ENCODE data around the gene LAMA3.

DNA sequence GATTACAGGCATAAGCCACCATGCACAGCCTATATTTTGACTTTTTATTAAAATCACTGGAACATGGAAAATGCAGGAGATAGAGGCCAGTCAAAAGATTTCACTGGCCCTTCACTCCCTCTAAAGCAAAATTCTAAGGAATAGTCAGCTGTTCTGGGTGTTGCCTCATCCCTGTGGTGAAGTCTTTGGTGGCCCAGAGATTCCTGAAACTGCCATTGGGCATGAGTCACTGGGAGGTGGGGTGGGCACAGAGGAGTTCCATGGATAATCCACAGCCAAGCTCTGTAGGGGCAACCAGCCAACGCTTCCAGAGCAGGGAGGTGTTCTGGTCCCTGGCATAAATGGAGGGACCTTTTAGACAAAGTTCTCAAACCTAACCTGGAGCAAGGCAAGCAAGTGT lies 235.6 kb downstream of the LAMA3 start:
- TF ChIP-seq CTCF (IDR thresholded peaks at IDR 0.05 in 2 of 3, conservative IDR thresholded peaks at IDR 0.05 in 1 of 3; ENCODE audit: borderline replicate concordance in 1 of 3, insufficient read depth in 1 of 3, low read depth in 2 of 3, low read length in 2 of 3): no peak
- TF ChIP-seq, protein P1, sequence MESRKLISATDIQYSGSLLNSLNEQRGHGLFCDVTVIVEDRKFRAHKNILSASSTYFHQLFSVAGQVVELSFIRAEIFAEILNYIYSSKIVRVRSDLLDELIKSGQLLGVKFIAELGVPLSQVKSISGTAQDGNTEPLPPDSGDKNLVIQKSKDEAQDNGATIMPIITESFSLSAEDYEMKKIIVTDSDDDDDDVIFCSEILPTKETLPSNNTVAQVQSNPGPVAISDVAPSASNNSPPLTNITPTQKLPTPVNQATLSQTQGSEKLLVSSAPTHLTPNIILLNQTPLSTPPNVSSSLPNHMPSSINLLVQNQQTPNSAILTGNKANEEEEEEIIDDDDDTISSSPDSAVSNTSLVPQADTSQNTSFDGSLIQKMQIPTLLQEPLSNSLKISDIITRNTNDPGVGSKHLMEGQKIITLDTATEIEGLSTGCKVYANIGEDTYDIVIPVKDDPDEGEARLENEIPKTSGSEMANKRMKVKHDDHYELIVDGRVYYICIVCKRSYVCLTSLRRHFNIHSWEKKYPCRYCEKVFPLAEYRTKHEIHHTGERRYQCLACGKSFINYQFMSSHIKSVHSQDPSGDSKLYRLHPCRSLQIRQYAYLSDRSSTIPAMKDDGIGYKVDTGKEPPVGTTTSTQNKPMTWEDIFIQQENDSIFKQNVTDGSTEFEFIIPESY (IDR thresholded peaks at IDR 0.05; ENCODE audit: extremely low read depth, insufficient replicate concordance, low read length): no peak
- no peak for TF ChIP-seq SP1 (IDR thresholded peaks at IDR 0.05; ENCODE audit: low read depth)
- no peak for TF ChIP-seq POLR2A (IDR thresholded peaks at IDR 0.05; ENCODE audit: borderline replicate concordance, extremely low read depth, insufficient read depth, insufficient read length)
- TF ChIP-seq MAX (IDR thresholded peaks at IDR 0.05): no peak
- no peak for TF ChIP-seq RAD21 (IDR thresholded peaks at IDR 0.05; ENCODE audit: low read depth)
- no peak for TF ChIP-seq EZH2 (IDR thresholded peaks at IDR 0.05)
- no peak for TF ChIP-seq POLR2AphosphoS5 (IDR thresholded peaks at IDR 0.05; ENCODE audit: low read depth, low read length)
- no peak for TF ChIP-seq SIN3A (IDR thresholded peaks at IDR 0.05; ENCODE audit: low read depth)
- TF ChIP-seq EGR1 (IDR thresholded peaks at IDR 0.05; ENCODE audit: low read depth): no peak
- no peak for TF ChIP-seq ZFX (IDR thresholded peaks at IDR 0.05)
- no peak for TF ChIP-seq CEBPB (IDR thresholded peaks at IDR 0.05; ENCODE audit: low read depth)

Measured in HCT116 (cell line).